Stimulated activated naive CD4-positive, alpha-beta T cell treated with Interleukin-2 at 50 U/mL for 16 hours (primary cell): ENCODE data around the gene PDSS2.
"Not testable (repeated sequence)": the region's sequence is repeated elsewhere in the genome, so short reads cannot be mapped to it uniquely, and the experiment has no call there.

ENCODE experiments used
- DNase-seq: peaks from one replicate; lab custom pipeline; 2025; lab: John Stamatoyannopoulos, UW

Gene PDSS2

GRCh38 chr6:107319906-107320530 is 139.3 kb downstream of the PDSS2 start:
- DNase-seq: no peak

GRCh38 chr6:107318100-107318736 is 141.1 kb downstream of the PDSS2 start:
- DNase-seq: no peak

- DNase-seq: no peak
Observed at GRCh38 chr6:107315114-107315513, 144.2 kb downstream of the PDSS2 start.

GRCh38 chr6:107314531-107314939 is 144.8 kb downstream of the PDSS2 start:
- DNase-seq: no peak

GRCh38 chr6:107313776-107314175 is 145.6 kb downstream of the PDSS2 start:
- no peak for DNase-seq

- no peak for DNase-seq
Observed at GRCh38 chr6:107310362-107310761, 149.0 kb downstream of the PDSS2 start.

GRCh38 chr6:107308677-107309076 is 150.7 kb downstream of the PDSS2 start:
- no peak for DNase-seq

- DNase-seq: not testable (repeated sequence)
Observed at GRCh38 chr6:107305994-107306393, 153.4 kb downstream of the PDSS2 start.

GRCh38 chr6:107305391-107305790 is 154.0 kb downstream of the PDSS2 start:
- no peak for DNase-seq

- DNase-seq: no peak
Observed at GRCh38 chr6:107304421-107305025, 154.8 kb downstream of the PDSS2 start.

- no peak for DNase-seq
Observed at GRCh38 chr6:107293350-107293749, 166.0 kb downstream of the PDSS2 start.

- DNase-seq: no peak
Observed at GRCh38 chr6:107292715-107293271, 166.6 kb downstream of the PDSS2 start.

- DNase-seq: no peak
Observed at GRCh38 chr6:107290491-107290890, 168.9 kb downstream of the PDSS2 start.

- not testable (repeated sequence) for DNase-seq
Observed at GRCh38 chr6:107289258-107289657, 170.1 kb downstream of the PDSS2 start.

- DNase-seq: not testable (repeated sequence)
Observed at GRCh38 chr6:107285683-107286082, 173.7 kb downstream of the PDSS2 start.

- no peak for DNase-seq
Observed at GRCh38 chr6:107284805-107285204, 174.6 kb downstream of the PDSS2 start.

- no peak for DNase-seq
Observed at GRCh38 chr6:107280791-107281190, 178.6 kb downstream of the PDSS2 start.

- not testable (repeated sequence) for DNase-seq
Observed at GRCh38 chr6:107280001-107280400, 179.4 kb downstream of the PDSS2 start.

GRCh38 chr6:107275330-107275865 is 184.0 kb downstream of the PDSS2 start:
- DNase-seq: no peak

GRCh38 chr6:107274288-107274687 is 185.1 kb downstream of the PDSS2 start:
- no peak for DNase-seq

- DNase-seq: no peak
Observed at GRCh38 chr6:107272246-107272645, 187.1 kb downstream of the PDSS2 start.

GRCh38 chr6:107271208-107271790 is 188.1 kb downstream of the PDSS2 start:
- DNase-seq: no peak
